Motor neuron (in vitro differentiated cells): ENCODE results near the gene SORCS1. TPM values are rescaled to one million over a fixed set of nuclear protein-coding genes. Genes with fewer than 3 reads are reported as not detected.

Experiments
- ATAC-seq, 8 experiments: fragments of 200-7000 bp; cut with Tn5 transposase; replicated peaks in 6 of 8; 2 replicates each; pipeline ENCODE4 v1.8.0; 2021; ENCODE audit warnings: mild to moderate bottlenecking in 8 of 8, moderate library complexity in 8 of 8
- H3K27ac ChIP-seq, 2 donors: fragments of 250-450 bp; sonication (Bioruptor Pico); 2 replicates each; pipeline ENCODE4 v1.9.0; 2021; ENCODE audit warnings: antibody characterized with exemption in 2 of 2, mild to moderate bottlenecking in 2 of 2, moderate library complexity in 1 of 2
- H3K4me1 ChIP-seq, 2 donors: fragments of 250-450 bp; sonication (Bioruptor Pico); replicated peaks in 1 of 2; 2 replicates each; pipeline ENCODE4 v1.6.1; 2021; ENCODE audit warnings: antibody characterized with exemption in 2 of 2, mild to moderate bottlenecking in 2 of 2, moderate library complexity in 1 of 2
- H3K4me3 ChIP-seq, 5 donors: fragments of 250-450 bp; sonication (Bioruptor Pico); 2 replicates each; pipeline ENCODE4 v1.9.0; 2021; ENCODE audit warnings: antibody characterized with exemption in 5 of 5, mild to moderate bottlenecking in 5 of 5, moderate library complexity in 4 of 5
- WGBS, 10 experiments: fragments of 450-650 bp; shearing (Covaris generic); methylation state at CpG; one replicate each; pipeline ENCODE4 v1.0.0; 2022; 5-methylcytosine and 5-hydroxymethylcytosine counted together
- in situ Hi-C, 9 experiments: fragments of 400-800 bp; cut with MboI; loops; one replicate each; pipeline ENCODE4 v1.15.0; 2021; ENCODE audit warnings: low sequenced_read_pairs in 9 of 9, low pct_unique_long_range_greater_than_20kb in 2 of 9; ENCODE audit not compliant: unreplicated experiment in 9 of 9
- total RNA-seq, 8 experiments: library from RNA; unstranded; fragments of 300-600 nt; gene quantifications; 2 replicates each; pipeline versions ENCODE4 v1.2.3 to v1.2.4, GENCODE V29; 2022

Gene SORCS1
- total RNA-seq, 8 experiments from 2014 or later = 0.27 to 17.0 (median 11.0) TPM

DNA sequence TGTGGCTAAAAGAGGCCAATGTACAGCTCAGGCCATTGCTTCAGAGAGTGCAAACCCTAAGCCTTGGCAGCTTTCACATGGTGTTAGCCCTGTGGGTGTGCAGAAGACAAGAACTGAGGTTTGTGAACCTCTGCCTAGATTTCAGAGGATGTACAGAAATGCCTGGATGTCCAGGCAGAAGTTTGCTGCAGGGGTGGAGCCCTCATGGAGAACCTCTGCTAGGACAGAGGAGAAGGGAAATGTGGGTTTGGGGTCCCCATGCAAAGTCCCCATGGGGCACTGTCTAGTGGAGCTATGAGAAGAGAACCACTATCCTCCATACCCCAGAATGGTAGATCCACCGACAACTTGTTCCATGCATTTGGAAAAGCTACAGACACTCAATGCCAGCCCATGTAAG is 12.4 kb downstream of the SORCS1 start:
- no peak overlapping the region for H3K4me3 ChIP-seq
- 83 to 100% (median 100%) methylated on average over 1 of the region's 1 CpG; no CpG with 5 or more reads in 6 of the 10 experiments for WGBS, 10 experiments
- ATAC-seq = no peak
- H3K27ac ChIP-seq = no peak overlapping the region
- H3K4me1 ChIP-seq = no peaks in the 10 kb centered on the region
- in situ Hi-C loops = no loop called here

- ATAC-seq = no peak
- 24 to 100% (median 86%) methylated on average over 1 to 6 of the region's 6 CpGs for WGBS, 10 experiments
- no peak overlapping the region for H3K27ac ChIP-seq
- in situ Hi-C loops = no loop called here
- no peaks in the 10 kb centered on the region for H3K4me1 ChIP-seq
- no peak overlapping the region for H3K4me3 ChIP-seq
These were observed 15.6 kb downstream of the SORCS1 start for GRCh38 chr10:107148906-107149305.

- 0 to 100% (median 45%) methylated on average over 1 to 3 of the region's 4 CpGs; no CpG with 5 or more reads in 3 of the 10 experiments for WGBS, 10 experiments
- Histone ChIP-seq H3K4me1 (no peaks in the 10 kb centered on the region), H3K27ac (no peak overlapping the region), H3K4me3 (no peak overlapping the region)
- ATAC-seq = peak in 5 of 8 experiments; percentile 44 to 78 (median 46)
- in situ Hi-C loops = no loop called here
These were observed 20.0 kb downstream of the SORCS1 start for GRCh38 chr10:107144490-107144889.

DNA sequence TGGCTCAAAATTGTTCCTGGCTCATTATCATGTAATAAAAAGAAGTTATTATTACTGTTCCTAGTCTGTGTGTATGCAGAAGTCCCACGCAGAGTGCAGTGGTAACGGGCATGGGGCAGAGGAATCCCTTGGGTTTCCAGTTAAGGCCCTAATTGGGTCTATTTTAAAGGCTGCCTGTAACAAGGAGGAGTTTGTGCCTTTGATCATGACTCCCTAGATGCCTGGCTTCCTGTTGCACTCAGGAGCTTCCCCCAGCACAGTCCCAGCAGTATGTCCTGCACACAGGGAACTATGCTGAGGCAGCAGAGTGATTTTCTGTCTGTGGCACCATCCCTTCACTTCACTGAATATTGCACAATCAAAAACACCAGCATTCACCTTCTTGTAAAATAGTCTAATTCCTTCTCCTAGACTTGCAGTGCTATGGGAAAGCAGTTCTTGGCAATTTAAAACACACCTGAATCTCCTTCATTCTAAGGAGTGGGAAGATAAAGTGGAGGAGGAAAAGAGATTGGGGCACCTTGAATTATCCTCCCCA is 22.9 kb downstream of the SORCS1 start:
- Histone ChIP-seq H3K4me3 (no peak overlapping the region), H3K27ac (no peak overlapping the region), H3K4me1 (no peaks in the 10 kb centered on the region)
- ATAC-seq = no peak
- 0 to 92% (median 22%) methylated on average over 1 to 2 of the region's 2 CpGs; no CpG with 5 or more reads in 4 of the 10 experiments for WGBS, 10 experiments
- in situ Hi-C loops = no loop called here

DNA sequence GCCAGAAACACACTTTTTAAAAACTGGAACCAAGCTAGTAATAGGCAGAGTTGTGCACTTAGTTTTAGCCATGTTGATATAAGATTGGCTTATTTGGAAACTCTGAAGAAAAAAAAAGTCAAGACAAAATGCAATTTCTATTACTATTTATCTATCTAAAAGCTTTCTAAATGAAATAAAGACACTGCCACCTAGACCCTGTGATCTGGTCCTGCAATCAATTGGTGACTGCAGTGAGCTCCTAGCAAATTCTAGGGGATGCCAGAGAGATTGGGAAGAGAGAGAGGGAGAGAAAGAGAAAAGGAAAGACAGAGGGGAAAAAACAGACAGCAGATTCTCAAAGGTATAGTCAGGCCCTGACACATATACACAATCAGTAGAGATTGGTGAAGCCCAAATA is 25.3 kb downstream of the SORCS1 start:
- Histone ChIP-seq H3K4me1 (no peaks in the 10 kb centered on the region), H3K4me3 (no peak overlapping the region), H3K27ac (no peak overlapping the region)
- ATAC-seq = no peak
- in situ Hi-C loops = no loop called here

DNA sequence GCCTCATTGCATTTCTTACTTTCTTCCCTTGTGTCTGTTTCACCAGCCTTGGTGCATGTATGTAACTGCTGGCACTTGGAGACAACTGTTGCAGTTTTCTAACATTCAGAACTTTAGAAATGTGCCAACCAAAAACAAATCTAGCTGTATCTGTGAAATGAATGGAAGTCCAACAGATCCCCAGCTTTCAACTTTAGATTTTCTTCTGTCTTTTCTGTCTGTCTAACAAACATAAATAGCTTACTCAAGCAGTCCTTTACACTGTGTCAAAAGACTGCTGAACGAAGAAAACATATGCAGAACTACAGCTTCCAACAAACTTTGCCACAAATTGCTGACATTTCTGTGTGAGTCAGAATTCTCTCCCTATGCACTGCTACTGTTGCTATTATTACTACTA is 30.9 kb downstream of the SORCS1 start:
- in situ Hi-C loops = no loop called here
- H3K4me3 ChIP-seq = no peak overlapping the region
- WGBS, 10 experiments = 0 to 86% (median 0%) methylated on average over 1 of the region's 1 CpG; no CpG with 5 or more reads in 4 of the 10 experiments
- H3K27ac ChIP-seq = no peak overlapping the region
- no peak for ATAC-seq
- H3K4me1 ChIP-seq = peaks cover 10 to 15% of the 10 kb centered on the region in 2 donors

- in situ Hi-C loops = no loop called here
- Histone ChIP-seq H3K4me1 (peaks cover 33 to 45% of the 10 kb centered on the region in 2 donors), H3K27ac (no peak overlapping the region), H3K4me3 (no peak overlapping the region)
- 14 to 76% (median 20%) methylated on average over 2 to 6 of the region's 6 CpGs for WGBS, 10 experiments
- peak in 4 of 8 experiments; percentile 16 to 54 (median 30) for ATAC-seq
These were observed 35.5 kb downstream of the SORCS1 start for GRCh38 chr10:107129000-107129399.

DNA sequence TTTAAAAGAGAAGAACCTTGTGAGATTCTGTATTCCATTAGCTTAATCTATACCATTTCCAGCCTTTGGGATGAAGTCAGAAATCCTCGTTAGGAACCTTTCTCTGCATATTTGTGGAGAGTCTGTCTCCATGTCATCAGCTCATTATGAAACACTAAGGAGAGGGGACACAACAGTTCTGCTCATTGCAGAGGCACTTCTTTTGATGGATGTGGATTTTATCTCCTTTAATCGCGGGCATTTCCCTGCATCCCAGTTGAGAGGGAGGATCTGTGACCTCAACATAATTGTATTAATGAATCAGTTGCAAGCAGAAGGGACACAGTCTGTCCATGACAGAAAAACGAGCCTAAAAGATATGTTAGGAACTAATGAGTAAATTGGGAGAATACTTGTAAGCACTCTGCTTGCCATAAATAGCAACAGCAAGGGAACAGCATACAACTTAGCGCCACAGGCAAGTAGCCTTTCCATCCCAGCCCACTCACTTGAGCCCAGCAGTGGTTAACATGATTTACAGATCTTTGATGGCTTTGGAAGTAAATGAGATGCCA is 37.9 kb downstream of the SORCS1 start:
- WGBS, 10 experiments = 0 to 41% (median 16%) methylated on average over 1 to 5 of the region's 5 CpGs; no CpG with 5 or more reads in 1 of the 10 experiments
- Histone ChIP-seq H3K27ac (no peak overlapping the region), H3K4me1 (peaks cover 45 to 56% of the 10 kb centered on the region in 2 donors), H3K4me3 (no peak overlapping the region)
- ATAC-seq = peak in 5 of 8 experiments; percentile 92 to 96 (median 96)
- in situ Hi-C loops = no loop called here

- no peak overlapping the region for H3K4me3 ChIP-seq
These were observed 41.8 kb downstream of the SORCS1 start for GRCh38 chr10:107122703-107123102.

DNA sequence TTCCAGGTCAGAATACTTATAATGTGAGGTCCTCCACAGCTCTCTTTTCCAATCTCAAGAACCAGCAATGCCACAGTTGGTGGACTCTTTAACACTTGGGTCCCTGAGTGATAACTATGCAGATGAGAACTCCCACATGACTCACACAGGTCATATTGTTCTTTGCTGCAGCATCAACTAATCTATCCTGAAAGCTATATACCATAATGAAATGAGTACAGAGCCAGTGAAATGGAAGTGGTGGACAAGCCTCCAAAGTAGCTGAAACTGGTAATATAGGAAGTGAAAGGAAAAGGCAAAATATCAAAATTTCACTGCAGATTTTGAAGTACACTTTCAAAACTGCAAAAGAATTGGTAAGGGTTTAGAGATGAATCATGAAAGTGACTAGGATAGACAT is 45.6 kb downstream of the SORCS1 start:
- peaks cover 11 to 12% of the 10 kb centered on the region in 2 donors for H3K4me1 ChIP-seq

More at GRCh38 chr10:107122703-107123102, 41.8 kb downstream of the SORCS1 start:
- Histone ChIP-seq H3K27ac (no peak overlapping the region), H3K4me1 (peaks cover 31 to 35% of the 10 kb centered on the region in 2 donors)
- in situ Hi-C loops = no loop called here
- WGBS, 10 experiments = 0 to 100% (median 36%) methylated on average over 1 to 2 of the region's 2 CpGs; no CpG with 5 or more reads in 1 of the 10 experiments
- peak in 3 of 8 experiments; percentile 15 to 29 (median 28) for ATAC-seq

GRCh38 chr10:107104026-107104652 is 60.4 kb downstream of the SORCS1 start:
- WGBS, 10 experiments = 0 to 100% (median 36%) methylated on average over 1 to 3 of the region's 4 CpGs; no CpG with 5 or more reads in 1 of the 10 experiments
- Histone ChIP-seq H3K4me1 (peaks cover 19 to 30% of the 10 kb centered on the region in 2 donors), H3K27ac (peak overlapping the region; percentile 20 to 24), H3K4me3 (no peak overlapping the region)
- in situ Hi-C loops = no loop called here
- peak in 1 of 8 experiments; percentile 11 for ATAC-seq

More for the DNA sequence above, 45.6 kb downstream of the SORCS1 start:
- H3K27ac ChIP-seq = no peak overlapping the region
- in situ Hi-C loops = no loop called here
- ATAC-seq = no peak
- H3K4me3 ChIP-seq = no peak overlapping the region

- in situ Hi-C loops = no loop called here
- ATAC-seq = peak in 5 of 8 experiments; percentile 83 to 89 (median 88)
- WGBS, 10 experiments = 0 to 67% (median 5%) methylated on average over 1 to 8 of the region's 8 CpGs
- no peak overlapping the region for H3K4me3 ChIP-seq
- H3K27ac ChIP-seq = peak overlapping the region; percentile 20 to 36
- H3K4me1 ChIP-seq = peaks cover 19 to 30% of the 10 kb centered on the region in 2 donors
These were observed 61.1 kb downstream of the SORCS1 start for GRCh38 chr10:107103174-107104025.

- in situ Hi-C loops = no loop called here
- Histone ChIP-seq H3K4me1 (peaks cover 15 to 23% of the 10 kb centered on the region in 2 donors), H3K4me3 (no peak overlapping the region), H3K27ac (no peak overlapping the region)
- no peak for ATAC-seq
- 0 to 100% (median 74%) methylated on average over 1 to 2 of the region's 2 CpGs for WGBS, 10 experiments
These were observed 66.2 kb downstream of the SORCS1 start for GRCh38 chr10:107098326-107098725.
